Aorta (tissue), 5 donors: ENCODE results near the gene S1PR3. TPM values are rescaled to one million over a fixed set of nuclear protein-coding genes. Genes with fewer than 3 reads are reported as not detected.
A peak's percentile ranks its signal among the peaks of the same experiment; 100 is the strongest.

Experiments used
- ATAC-seq: fragments of 200-7000 bp; cut with Tn5 transposase; one replicate; pipeline ENCODE4 v1.9.1; 2022; ENCODE audit warnings: moderate library complexity; ENCODE audit not compliant: low FRiP score
- DNase-seq, 2 donors: peaks; one replicate each; pipeline ENCODE4 v3.0.0-alpha.2; 2020
- H3K27ac ChIP-seq, 2 donors: one replicate each; pipeline ENCODE4 v1.5.1; 2013; ENCODE audit warnings: low read length in 2 of 2, mild to moderate bottlenecking in 2 of 2, moderate library complexity in 2 of 2, control low read depth in 1 of 2, inconsistent platforms in 1 of 2, low read depth in 1 of 2
- H3K27me3 ChIP-seq, 2 donors: one replicate each; pipeline ENCODE4 v1.6.1; 2013; ENCODE audit warnings: control low read depth in 1 of 2, low read length in 1 of 2, mild to moderate bottlenecking in 1 of 2, moderate library complexity in 1 of 2; ENCODE audit not compliant: insufficient read depth in 2 of 2, control insufficient read depth in 1 of 2
- H3K36me3 ChIP-seq, 2 donors: one replicate each; pipeline ENCODE4 v1.6.1; 2013; ENCODE audit warnings: control low read depth in 1 of 2, low read length in 1 of 2, mild to moderate bottlenecking in 1 of 2; ENCODE audit not compliant: insufficient read depth in 2 of 2, control insufficient read depth in 1 of 2
- H3K4me1 ChIP-seq, 2 donors: one replicate each; pipeline ENCODE4 v1.6.1; 2013; ENCODE audit warnings: low read length in 2 of 2, control low read depth in 1 of 2, mild to moderate bottlenecking in 1 of 2, moderate library complexity in 1 of 2; ENCODE audit not compliant: insufficient read depth in 2 of 2, control insufficient read depth in 1 of 2
- H3K4me3 ChIP-seq, 2 donors: one replicate each; pipeline ENCODE4 v1.5.1; 2013; ENCODE audit warnings: low read length in 2 of 2, control low read depth in 1 of 2, mild to moderate bottlenecking in 1 of 2
- H3K9me3 ChIP-seq: one replicate; pipeline ENCODE4 v1.6.1; 2013; ENCODE audit warnings: mild to moderate bottlenecking, low read length; ENCODE audit not compliant: control insufficient read depth
- WGBS, 2 donors: extraction: QIAGEN DNeasy Blood & Tissue Kit; methylation state at CpG; one replicate each; pipeline ENCODE4 v1.1.7; 2013; 5-methylcytosine and 5-hydroxymethylcytosine counted together
- intact Hi-C, 2 donors: fragments of 100-400 bp; cut with DNase I; formaldehyde crosslinking; loops; one replicate each; pipeline versions ENCODE4 v1.14.2 to v1.15.0; 2022
- polyA plus RNA-seq, 2 donors: library from polyadenylated mRNA; stranded (reverse); fragments of 200-250 nt; gene quantifications; one replicate each; pipeline ENCODE4 v1.2.3, GENCODE V29; 2013
- total RNA-seq, 2 donors: library from RNA; stranded (reverse); fragmentation: NEBNext Ultra II Directional; extraction: Animal tissue kit (Norgen Biotek cat#: 25700); gene quantifications; one replicate each; pipeline ENCODE4 v1.2.1, GENCODE V29; 2021
- donor health status: healthy with polysubstance abuse.
- donor health status: Bipolar disorder and iron deficiency.
- donor health status: DM: no; HTN: no; CAD: no.
- donor health status: DM: no; HTN: no; CAD: no.
- donor health status: DM: yes; HTN: yes; CAD: no.

Gene S1PR3
- total and polyA plus RNA-seq, 4 donors, result 31.1 to 139 (median 46.5) TPM

GRCh38 chr9:88998911-88999310 lies 7.6 kb downstream of the S1PR3 start:
- Histone ChIP-seq H3K27me3 (no peaks in the 10 kb centered on the region), H3K4me1 (peaks cover 0 to 7% of the 10 kb centered on the region in 2 donors), H3K36me3 (peaks cover 0 to 14% of the 10 kb centered on the region in 2 donors), H3K4me3 (no peak overlapping the region), H3K9me3 (no peaks in the 10 kb centered on the region), H3K27ac (peak overlapping the region in 1 of 2 donors; percentile 60)
- ATAC-seq, result peak; percentile 83
- WGBS, 2 donors, result 5 to 7% methylated on average over 9 of the region's 9 CpGs
- DNase-seq, result peak; percentile 87 to 92
- intact Hi-C loops, result loop anchor here (2.0 to 10.0 kb wide), 3 partner anchors 264 to 394 kb away; no protein-coding TSS in a partner anchor

DNA sequence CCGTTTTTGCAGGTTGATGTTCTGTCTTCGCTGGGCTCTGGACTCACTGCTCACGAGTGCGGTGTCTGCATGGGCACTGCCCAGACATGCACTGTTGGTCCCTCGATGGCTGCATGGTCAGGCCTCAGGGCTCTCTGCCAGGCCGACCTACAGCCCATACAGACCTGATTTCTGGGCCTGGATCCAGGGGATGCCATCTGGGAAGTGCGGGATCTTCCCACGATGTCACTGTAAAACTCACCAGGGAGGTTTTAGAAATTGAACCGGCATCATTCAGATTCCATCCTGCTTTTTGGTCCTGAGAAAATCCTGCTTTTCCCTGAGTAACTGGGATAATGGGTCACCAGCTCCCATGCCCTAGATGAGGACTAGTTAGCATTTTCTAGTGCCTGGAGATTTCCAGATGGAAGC lies 9.1 kb downstream of the S1PR3 start:
- Histone ChIP-seq H3K4me3 (no peak overlapping the region), H3K27me3 (no peaks in the 10 kb centered on the region), H3K27ac (peak overlapping the region in 1 of 2 donors; percentile 64), H3K4me1 (peaks cover 0 to 3% of the 10 kb centered on the region in 2 donors), H3K9me3 (no peaks in the 10 kb centered on the region), H3K36me3 (peaks cover 0 to 13% of the 10 kb centered on the region in 2 donors)
- intact Hi-C loops, result loop anchor here in 1 of 2 donors (2.0 to 10.0 kb wide), 2 partner anchors 408 to 616 kb away; partner anchors contain the start of gene SPIN1
- ATAC-seq (peak; percentile 13), DNase-seq (no peak)
- 82 to 89% methylated on average over 9 of the region's 9 CpGs for WGBS, 2 donors

DNA sequence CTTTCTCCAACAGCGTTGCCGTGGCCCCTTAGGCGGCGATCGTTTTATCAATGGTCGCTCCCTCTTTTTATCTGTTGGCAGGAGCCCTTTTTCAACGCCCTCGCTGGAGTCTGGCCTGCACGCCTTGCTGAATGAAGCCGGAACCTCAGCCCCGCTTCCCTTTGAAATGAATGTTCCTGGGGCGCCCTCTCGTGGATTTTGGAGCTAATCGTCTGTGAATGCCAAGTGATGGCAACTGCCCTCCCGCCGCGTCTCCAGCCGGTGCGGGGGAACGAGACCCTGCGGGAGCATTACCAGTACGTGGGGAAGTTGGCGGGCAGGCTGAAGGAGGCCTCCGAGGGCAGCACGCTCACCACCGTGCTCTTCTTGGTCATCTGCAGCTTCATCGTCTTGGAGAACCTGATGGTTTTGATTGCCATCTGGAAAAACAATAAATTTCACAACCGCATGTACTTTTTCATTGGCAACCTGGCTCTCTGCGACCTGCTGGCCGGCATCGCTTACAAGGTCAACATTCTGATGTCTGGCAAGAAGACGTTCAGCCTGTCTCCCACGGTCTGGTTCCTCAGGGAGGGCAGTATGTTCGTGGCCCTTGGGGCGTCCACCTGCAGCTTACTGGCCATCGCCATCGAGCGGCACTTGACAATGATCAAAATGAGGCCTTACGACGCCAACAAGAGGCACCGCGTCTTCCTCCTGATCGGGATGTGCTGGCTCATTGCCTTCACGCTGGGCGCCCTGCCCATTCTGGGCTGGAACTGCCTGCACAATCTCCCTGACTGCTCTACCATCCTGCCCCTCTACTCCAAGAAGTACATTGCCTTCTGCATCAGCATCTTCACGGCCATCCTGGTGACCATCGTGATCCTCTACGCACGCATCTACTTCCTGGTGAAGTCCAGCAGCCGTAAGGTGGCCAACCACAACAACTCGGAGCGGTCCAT lies 10.0 kb downstream of the S1PR3 start:
- 26 to 28% methylated on average over 52 of the region's 52 CpGs for WGBS, 2 donors
- peak; percentile 93 to 95 for DNase-seq

GRCh38 chr9:89001917-89002540 lies 10.8 kb downstream of the S1PR3 start:
- no peaks in the 10 kb centered on the region for H3K27me3 ChIP-seq
- H3K27ac ChIP-seq, result no peak overlapping the region
- intact Hi-C loops, result loop anchor here (2.0 to 10.0 kb wide), 2 partner anchors 409 to 617 kb away; partner anchors contain the start of gene SPIN1 (in 1 of the 2)
- ATAC-seq, result no peak
- H3K9me3 ChIP-seq, result no peaks in the 10 kb centered on the region
- H3K36me3 ChIP-seq, result peaks cover 0 to 6% of the 10 kb centered on the region in 2 donors
- no peaks in the 10 kb centered on the region for H3K4me1 ChIP-seq
- DNase-seq, result peak in 1 of 2 donors; percentile 59
- no peak overlapping the region for H3K4me3 ChIP-seq
- WGBS, 2 donors, result 96 to 98% methylated on average over 27 of the region's 27 CpGs

More for the DNA sequence above, 10.0 kb downstream of the S1PR3 start:
- H3K27ac ChIP-seq, result peak overlapping the region in 1 of 2 donors; percentile 64
- no peak overlapping the region for H3K4me3 ChIP-seq
- peaks cover 0 to 3% of the 10 kb centered on the region in 2 donors for H3K4me1 ChIP-seq
- no peaks in the 10 kb centered on the region for H3K9me3 ChIP-seq
- peak; percentile 80 for ATAC-seq
- peaks cover 0 to 11% of the 10 kb centered on the region in 2 donors for H3K36me3 ChIP-seq
- intact Hi-C loops, result loop anchor here in 1 of 2 donors (2.0 to 10.0 kb wide), 2 partner anchors 408 to 616 kb away; partner anchors contain the start of gene SPIN1
- no peaks in the 10 kb centered on the region for H3K27me3 ChIP-seq

GRCh38 chr9:89002987-89003386 lies 11.7 kb downstream of the S1PR3 start:
- Histone ChIP-seq H3K27ac (no peak overlapping the region), H3K27me3 (no peaks in the 10 kb centered on the region), H3K4me3 (no peak overlapping the region), H3K36me3 (peaks cover 0 to 8% of the 10 kb centered on the region in 2 donors), H3K4me1 (no peaks in the 10 kb centered on the region), H3K9me3 (no peaks in the 10 kb centered on the region)
- intact Hi-C loops, result loop anchor here (2.0 to 10.0 kb wide), 2 partner anchors 410 to 618 kb away; partner anchors contain the start of gene SPIN1 (in 1 of the 2)
- ATAC-seq (no peak), DNase-seq (peak in 1 of 2 donors; percentile 15)
- WGBS, 2 donors, result 94 to 95% methylated on average over 6 of the region's 6 CpGs

GRCh38 chr9:89005323-89005722 lies 14.1 kb downstream of the S1PR3 start:
- 91 to 92% methylated on average over 9 of the region's 9 CpGs for whole genome bisulfite sequencing, 2 donors
- peak in 1 of 2 donors; percentile 48 for DNase-seq
- H3K27me3 ChIP-seq, result no peaks in the 10 kb centered on the region
- intact Hi-C loops, result loop anchor here in 1 of 2 donors (10.0 kb wide), 1 partner anchor 621 kb away; the partner anchor contains the start of gene SPIN1
- H3K27ac ChIP-seq, result no peak overlapping the region
- H3K36me3 ChIP-seq, result peaks cover 0 to 8% of the 10 kb centered on the region in 2 donors
- ATAC-seq, result no peak
- no peaks in the 10 kb centered on the region for H3K9me3 ChIP-seq
- no peaks in the 10 kb centered on the region for H3K4me1 ChIP-seq
- H3K4me3 ChIP-seq, result no peak overlapping the region

- Histone ChIP-seq H3K4me3 (no peak overlapping the region), H3K36me3 (peaks cover 0 to 8% of the 10 kb centered on the region in 2 donors), H3K4me1 (no peaks in the 10 kb centered on the region), H3K9me3 (no peaks in the 10 kb centered on the region), H3K27me3 (no peaks in the 10 kb centered on the region), H3K27ac (no peak overlapping the region)
- no peak for ATAC-seq
- DNase-seq, result no peak
- WGBS, 2 donors, result 1 to 6% methylated on average over 2 of the region's 2 CpGs
- intact Hi-C loops, result loop anchor here in 1 of 2 donors (10.0 kb wide), 1 partner anchor 621 kb away; the partner anchor contains the start of gene SPIN1
Measured at GRCh38 chr9:89006267-89006666, 15.0 kb downstream of the S1PR3 start.
